ENCODE measurements around the gene CH25H.

- TF ChIP-seq CTCF (IDR thresholded peaks at IDR 0.05) (no peak), REST (IDR thresholded peaks at IDR 0.05; ENCODE audit: insufficient read depth in 1 of 2, low read depth in 2 of 2, low read length in 1 of 2) (no peak), TCF7L2 (IDR thresholded peaks at IDR 0.05; ENCODE audit: low read depth, low read length) (no peak), POLR2AphosphoS5 (IDR thresholded peaks at IDR 0.05; ENCODE audit: low read depth, low read length) (no peak)
These were observed 21.5 kb downstream of the CH25H start for GRCh38 chr10:89185658-89186057.

All from Panc1 (cell line).